GM13977 (cell line): ENCODE data around the gene KASH5.
"Not testable (repeated sequence)": the region's sequence is repeated elsewhere in the genome, so short reads cannot be mapped to it uniquely, and the experiment has no call there.

Source experiments
- DNase-seq: peaks from one replicate; pipeline ENCODE4 v3.0.0; 2012; ENCODE audit warnings: low spot score
- in situ Hi-C: fragments of 300-500 bp; cut with MboI; formaldehyde crosslinking; loops from one replicate; pipeline ENCODE4 v1.12.0; 2022; ENCODE audit warnings: low sequenced_read_pairs, low pct_unique_long_range_greater_than_20kb, mixed read lengths, inconsistent platforms; ENCODE audit not compliant: unreplicated experiment
- TF ChIP-seq, protein P1 (sequence below): IDR thresholded peaks from 2 replicates; pipeline ENCODE4 v1.5.1; 2012; ENCODE audit warnings: mild to moderate bottlenecking, control low read depth; ENCODE audit not compliant: insufficient read depth; ENCODE audit errors: extremely low read depth, missing control alignments

The KASH5 gene

DNA sequence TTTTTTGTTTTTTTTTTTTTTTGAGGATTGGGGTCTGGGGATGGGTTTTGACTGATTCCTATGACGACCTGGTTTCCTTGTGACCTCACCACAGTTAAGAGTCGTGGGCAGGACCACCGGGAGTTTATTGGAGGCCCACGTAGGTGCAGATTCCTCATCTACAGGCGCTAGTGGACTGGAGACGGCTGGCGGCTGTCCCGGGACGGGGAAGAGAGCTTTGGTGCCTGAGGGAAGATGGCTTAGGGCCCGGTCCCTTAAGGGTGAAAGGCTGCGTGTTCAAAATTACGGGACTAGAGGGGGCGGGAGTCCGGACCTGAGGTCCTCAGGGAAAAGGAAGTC, 25.2 kb upstream of the KASH5 start:
- TF ChIP-seq, protein P1, sequence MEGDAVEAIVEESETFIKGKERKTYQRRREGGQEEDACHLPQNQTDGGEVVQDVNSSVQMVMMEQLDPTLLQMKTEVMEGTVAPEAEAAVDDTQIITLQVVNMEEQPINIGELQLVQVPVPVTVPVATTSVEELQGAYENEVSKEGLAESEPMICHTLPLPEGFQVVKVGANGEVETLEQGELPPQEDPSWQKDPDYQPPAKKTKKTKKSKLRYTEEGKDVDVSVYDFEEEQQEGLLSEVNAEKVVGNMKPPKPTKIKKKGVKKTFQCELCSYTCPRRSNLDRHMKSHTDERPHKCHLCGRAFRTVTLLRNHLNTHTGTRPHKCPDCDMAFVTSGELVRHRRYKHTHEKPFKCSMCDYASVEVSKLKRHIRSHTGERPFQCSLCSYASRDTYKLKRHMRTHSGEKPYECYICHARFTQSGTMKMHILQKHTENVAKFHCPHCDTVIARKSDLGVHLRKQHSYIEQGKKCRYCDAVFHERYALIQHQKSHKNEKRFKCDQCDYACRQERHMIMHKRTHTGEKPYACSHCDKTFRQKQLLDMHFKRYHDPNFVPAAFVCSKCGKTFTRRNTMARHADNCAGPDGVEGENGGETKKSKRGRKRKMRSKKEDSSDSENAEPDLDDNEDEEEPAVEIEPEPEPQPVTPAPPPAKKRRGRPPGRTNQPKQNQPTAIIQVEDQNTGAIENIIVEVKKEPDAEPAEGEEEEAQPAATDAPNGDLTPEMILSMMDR, result no peak
- in situ Hi-C loops, result no loop called here
- peak; percentile 48 for DNase-seq

DNA sequence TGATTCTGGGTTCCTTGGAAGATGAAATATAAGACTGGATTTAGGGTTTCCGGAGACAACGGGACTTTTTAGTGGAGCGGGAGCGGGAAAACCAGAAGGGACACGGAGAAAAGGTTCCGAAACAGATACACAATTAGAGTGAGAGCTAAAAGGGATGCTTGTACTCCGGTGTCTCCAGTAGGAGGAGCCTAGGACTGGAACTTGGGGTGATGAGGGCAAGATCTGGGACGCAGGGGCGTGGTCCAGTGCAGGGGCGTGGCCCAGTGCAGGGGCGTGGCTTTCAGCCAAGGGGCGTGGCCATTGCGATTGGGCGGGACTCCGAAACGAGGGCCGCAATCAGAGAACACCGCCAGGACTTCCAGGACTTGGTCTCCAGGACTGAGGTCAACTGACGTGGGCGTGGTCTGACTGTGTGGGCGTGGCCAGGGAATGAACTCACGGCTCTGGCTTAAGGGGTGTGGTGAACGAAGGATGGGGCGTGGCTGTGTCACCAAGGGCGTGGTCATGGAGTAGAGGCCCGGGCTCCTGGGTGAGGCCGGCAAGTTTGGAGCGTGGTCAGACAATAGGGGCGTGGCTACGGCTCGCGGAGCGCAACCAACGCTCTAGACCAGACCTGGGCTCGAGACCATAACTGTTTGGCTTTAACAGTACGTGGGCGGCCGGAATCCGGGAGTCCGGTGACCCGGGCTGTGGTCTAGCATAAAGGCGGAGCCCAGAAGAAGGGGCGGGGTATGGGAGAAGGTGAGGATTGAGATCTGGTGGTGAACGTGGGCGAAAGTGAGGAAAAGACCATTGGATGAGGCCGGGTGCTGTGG, 24.6 kb upstream of the KASH5 start, which contains the start of gene DKKL1:
Gene DKKL1, plus strand, starts transcription at position 610 of the 815 bp plus-strand sequence. Its CDS starts 122 bp downstream, at position 732.
- peak; percentile 92 for DNase-seq
- TF ChIP-seq, protein P1, result no peak

DNA sequence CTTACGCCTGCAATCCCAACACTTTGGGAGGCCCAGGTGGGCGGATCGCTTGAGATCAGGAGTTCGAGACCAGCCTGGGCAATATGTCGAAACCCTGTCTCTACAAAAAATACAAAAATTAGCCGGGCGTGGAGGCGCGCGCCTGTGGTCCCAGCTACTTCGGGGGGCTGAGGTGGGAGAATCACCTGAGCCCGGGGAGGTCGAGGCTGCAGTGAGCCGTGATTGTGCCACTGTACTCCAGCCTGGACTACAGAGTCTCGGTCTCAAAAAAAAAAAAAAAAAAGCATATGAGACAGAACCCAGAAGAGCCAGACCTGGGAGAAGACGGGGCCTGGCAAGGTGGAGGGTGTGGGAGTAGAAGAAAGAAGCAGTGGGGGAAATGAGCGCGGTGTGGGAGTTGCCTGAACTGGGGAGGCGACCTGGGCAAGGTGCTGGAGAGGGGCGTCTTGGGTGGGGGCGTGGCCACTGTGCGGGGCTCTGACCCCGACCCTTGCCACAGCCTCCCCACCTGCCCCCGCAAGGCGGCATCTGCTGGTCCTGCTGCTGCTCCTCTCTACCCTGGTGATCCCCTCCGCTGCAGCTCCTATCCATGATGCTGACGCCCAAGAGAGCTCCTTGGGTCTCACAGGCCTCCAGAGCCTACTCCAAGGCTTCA, 23.8 kb upstream of the KASH5 start:
- TF ChIP-seq, protein P1, result no peak
- in situ Hi-C loops, result no loop called here
- no peak for DNase-seq

More for the DNA sequence above, 24.6 kb upstream of the KASH5 start, which contains the start of gene DKKL1:
- in situ Hi-C loops, result no loop called here

DNA sequence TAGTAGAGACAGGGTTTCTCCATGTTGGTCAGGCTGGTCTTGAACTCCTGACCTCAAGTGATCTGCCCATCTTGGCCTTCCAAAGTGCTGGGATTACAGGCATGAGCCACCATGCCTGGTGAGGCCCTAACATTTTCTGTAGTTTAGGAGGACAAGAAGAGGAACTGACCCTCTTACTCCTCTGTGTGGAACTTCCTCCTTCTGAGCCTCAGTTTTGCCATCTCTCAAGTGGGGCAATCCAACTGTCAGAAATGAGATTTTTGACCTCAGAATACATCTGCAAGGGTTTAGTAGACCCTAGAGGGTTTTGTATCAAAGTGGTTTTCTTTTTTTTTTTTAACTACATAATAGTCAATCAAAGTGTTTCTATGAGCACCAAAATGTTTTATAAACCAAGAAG, 21.9 kb upstream of the KASH5 start:
- no peak for DNase-seq
- TF ChIP-seq, protein P1, result no peak
- in situ Hi-C loops, result no loop called here

DNA sequence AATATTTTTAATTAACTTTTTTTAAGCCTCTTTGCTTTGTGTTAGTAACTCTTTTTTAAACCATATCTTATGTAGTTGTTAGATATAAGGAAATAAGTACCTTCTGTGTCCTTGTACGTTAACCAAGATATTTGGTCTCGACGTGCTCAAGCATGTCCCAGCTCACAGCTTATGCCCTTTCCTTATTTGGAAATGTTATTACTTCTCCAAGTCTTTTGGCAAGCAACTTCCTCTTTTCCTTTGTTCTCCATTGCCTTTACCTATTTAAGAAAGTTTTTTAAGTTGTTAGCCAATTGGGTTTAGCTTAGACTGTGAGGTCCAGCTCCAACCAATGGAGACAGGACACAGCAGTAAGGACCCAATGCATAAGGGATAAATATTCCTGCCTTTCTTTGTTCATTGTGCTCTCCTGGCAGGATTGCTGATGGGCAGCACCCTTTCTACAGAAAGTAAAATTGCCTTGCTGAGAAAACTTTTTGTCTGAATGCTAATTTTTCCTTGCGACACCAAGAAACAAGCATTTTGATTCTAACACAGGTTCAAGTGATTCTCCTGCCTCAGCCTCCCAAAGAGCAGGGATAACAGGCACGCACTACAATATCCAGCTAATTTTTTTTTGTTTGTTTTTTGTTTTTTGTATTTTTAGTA, 19.2 kb upstream of the KASH5 start:
- TF ChIP-seq, protein P1, result no peak
- DNase-seq, result no peak
- in situ Hi-C loops, result no loop called here

DNA sequence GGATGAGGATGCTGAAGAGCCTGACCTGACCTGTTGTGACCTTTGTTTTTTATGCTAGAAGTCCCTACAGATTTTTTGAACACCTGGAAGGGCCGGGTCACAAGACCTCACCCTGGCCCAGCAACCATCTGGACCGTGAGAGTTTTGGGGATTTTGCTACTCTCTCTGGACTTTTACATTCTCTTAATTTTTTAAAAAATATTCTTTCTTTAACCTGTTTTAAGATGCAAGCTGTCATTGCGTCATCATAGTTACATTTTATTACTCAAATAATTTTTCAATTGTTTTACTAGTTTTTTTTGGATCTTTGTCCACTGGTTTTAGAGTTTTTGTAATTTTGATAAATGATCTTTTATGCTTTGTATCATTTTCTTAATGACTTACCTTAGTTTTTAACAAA, 16.9 kb upstream of the KASH5 start:
- DNase-seq, result no peak
- in situ Hi-C loops, result no loop called here
- TF ChIP-seq, protein P1, result no peak

DNA sequence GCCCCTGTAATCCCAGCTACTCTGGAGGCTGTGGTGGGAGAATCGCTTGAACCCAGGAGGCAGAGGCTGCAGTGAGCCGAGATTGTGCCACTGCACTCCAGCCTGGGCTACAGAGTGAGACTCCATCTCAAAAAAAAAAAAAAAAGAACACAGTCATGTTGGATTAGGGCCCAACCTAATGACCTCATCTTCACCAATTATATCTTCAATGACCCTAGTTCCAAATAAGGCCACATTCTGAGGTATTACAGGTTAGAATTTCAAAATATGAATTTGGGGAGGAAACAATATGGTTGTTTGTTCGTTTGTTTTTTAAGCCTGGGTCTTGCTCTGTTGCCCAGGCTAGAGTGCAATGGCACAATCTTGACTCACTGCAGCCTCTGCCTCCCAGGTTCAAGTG, 14.9 kb upstream of the KASH5 start:
- in situ Hi-C loops, DNase-seq: not testable (repeated sequence)
